ENCODE data around the gene TSGA10IP.
"Not testable (repeated sequence)": the region's sequence is repeated elsewhere in the genome, so short reads cannot be mapped to it uniquely, and the experiment has no call there.

Gene TSGA10IP

GRCh38 chr11:65947603-65948125 lies 2.4 kb downstream of the TSGA10IP start:
- DNase-seq = no peak

- DNase-seq = not testable (repeated sequence)
Measured at GRCh38 chr11:65950711-65951110, 5.4 kb downstream of the TSGA10IP start.

GRCh38 chr11:65951641-65952040 lies 6.4 kb downstream of the TSGA10IP start:
- not testable (repeated sequence) for DNase-seq

- no peak for DNase-seq
Measured at GRCh38 chr11:65952052-65952521, 6.8 kb downstream of the TSGA10IP start.

- DNase-seq = no peak
Measured at GRCh38 chr11:65953471-65953870, 8.2 kb downstream of the TSGA10IP start.

- no peak for DNase-seq
Measured at GRCh38 chr11:65954771-65955170, 9.5 kb downstream of the TSGA10IP start.

- DNase-seq = no peak
Measured at GRCh38 chr11:65958291-65958690, 13.0 kb downstream of the TSGA10IP start.

- DNase-seq = peak; percentile 5
Measured at GRCh38 chr11:65958774-65959420, 13.6 kb downstream of the TSGA10IP start.

- DNase-seq = no peak
Measured at GRCh38 chr11:65960824-65961266, 15.6 kb downstream of the TSGA10IP start.

GRCh38 chr11:65961267-65962140 lies 16.2 kb downstream of the TSGA10IP start, which contains the start of gene SART1:
TSS of gene SART1 (plus strand) at chr11:65961734. CDS start at chr11:65961781, 47 bp downstream.
- peak; percentile 97 for DNase-seq

- DNase-seq = no peak
Measured at GRCh38 chr11:65962141-65962564, 16.9 kb downstream of the TSGA10IP start.

- DNase-seq = no peak
Measured at GRCh38 chr11:65964906-65965305, 19.6 kb downstream of the TSGA10IP start.

GRCh38 chr11:65965986-65966762 lies 20.9 kb downstream of the TSGA10IP start:
- DNase-seq = no peak

GRCh38 chr11:65967329-65967934 lies 22.2 kb downstream of the TSGA10IP start:
- DNase-seq = no peak

- DNase-seq = no peak
Measured at GRCh38 chr11:65968600-65969482, 23.6 kb downstream of the TSGA10IP start.

- no peak for DNase-seq
Measured at GRCh38 chr11:65972116-65972515, 26.8 kb downstream of the TSGA10IP start.

GRCh38 chr11:65973439-65974110 lies 28.3 kb downstream of the TSGA10IP start:
- no peak for DNase-seq

GRCh38 chr11:65975771-65976170 lies 30.5 kb downstream of the TSGA10IP start:
- DNase-seq = no peak

- no peak for DNase-seq
Measured at GRCh38 chr11:65976216-65977176, 31.2 kb downstream of the TSGA10IP start.
